Suprapubic skin (tissue), 2 donors: ENCODE data around the gene SH2D1B.

Source experiments
- EP300 ChIP-seq: sonication (generic); formaldehyde crosslinking; IDR thresholded peaks from one replicate; pipeline ENCODE4 v1.6.1; 2017; ENCODE audit warnings: antibody characterized with exemption
- POLR2A ChIP-seq, 2 donors: fragments of 450-650 bp; IDR thresholded peaks; one replicate each; pipeline ENCODE4 v1.6.1; 2017; ENCODE audit warnings: antibody characterized with exemption in 2 of 2, mild to moderate bottlenecking in 2 of 2, moderate library complexity in 2 of 2

DNA sequence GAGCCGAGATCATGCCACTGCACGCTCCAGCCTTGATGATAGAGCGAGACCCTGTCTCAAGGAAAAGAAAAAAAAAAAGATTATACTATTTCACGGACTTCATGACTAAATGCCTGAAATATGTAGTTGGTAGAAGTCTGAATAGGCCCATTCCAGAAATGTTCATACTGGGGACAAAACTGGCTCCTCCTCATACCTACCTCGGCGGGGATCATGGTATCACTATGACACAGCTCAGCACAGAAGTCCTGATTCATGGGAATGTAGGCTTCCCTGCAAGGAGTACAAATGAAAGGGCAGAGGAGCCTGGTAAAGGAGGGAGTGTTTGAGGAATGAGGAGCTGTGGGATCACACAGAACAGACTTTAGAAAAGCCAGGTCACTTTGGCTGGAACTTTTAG is 40.3 kb downstream of the SH2D1B start:
- TF ChIP-seq EP300 (no peak), POLR2A (IDR thresholded peaks at IDR 0.05) (no peak)
